ENCODE measurements around the gene CXXC5.

DNA sequence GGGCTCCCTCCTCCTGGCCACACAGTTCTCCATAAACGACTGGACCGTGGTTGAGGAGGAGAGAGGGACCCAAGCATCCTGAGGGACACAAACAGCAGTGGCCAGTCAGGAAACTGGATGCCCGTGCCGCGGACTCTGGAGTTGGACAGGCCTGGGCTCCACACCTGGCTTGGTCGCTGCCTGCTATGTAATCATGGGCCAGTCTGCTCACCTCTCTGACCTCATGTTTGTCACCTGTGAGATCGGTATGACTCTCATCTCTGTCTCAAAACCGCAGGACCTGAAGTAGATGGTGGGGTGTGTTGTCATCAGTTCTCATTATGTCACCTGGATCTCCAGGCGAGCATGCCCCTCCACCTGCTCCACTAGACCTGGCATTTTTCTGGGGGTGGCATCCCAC lies 14.5 kb downstream of the CXXC5 start:
- TF ChIP-seq, protein P1, sequence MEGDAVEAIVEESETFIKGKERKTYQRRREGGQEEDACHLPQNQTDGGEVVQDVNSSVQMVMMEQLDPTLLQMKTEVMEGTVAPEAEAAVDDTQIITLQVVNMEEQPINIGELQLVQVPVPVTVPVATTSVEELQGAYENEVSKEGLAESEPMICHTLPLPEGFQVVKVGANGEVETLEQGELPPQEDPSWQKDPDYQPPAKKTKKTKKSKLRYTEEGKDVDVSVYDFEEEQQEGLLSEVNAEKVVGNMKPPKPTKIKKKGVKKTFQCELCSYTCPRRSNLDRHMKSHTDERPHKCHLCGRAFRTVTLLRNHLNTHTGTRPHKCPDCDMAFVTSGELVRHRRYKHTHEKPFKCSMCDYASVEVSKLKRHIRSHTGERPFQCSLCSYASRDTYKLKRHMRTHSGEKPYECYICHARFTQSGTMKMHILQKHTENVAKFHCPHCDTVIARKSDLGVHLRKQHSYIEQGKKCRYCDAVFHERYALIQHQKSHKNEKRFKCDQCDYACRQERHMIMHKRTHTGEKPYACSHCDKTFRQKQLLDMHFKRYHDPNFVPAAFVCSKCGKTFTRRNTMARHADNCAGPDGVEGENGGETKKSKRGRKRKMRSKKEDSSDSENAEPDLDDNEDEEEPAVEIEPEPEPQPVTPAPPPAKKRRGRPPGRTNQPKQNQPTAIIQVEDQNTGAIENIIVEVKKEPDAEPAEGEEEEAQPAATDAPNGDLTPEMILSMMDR (IDR thresholded peaks at IDR 0.05; ENCODE audit: insufficient read depth, low read depth, low read length): no peak
- no peak for TF ChIP-seq EZH2 (IDR thresholded peaks at IDR 0.05; ENCODE audit: insufficient read depth, low read length)
